Hypothalamus (tissue), 51 donors: Measurements from ENCODE around the gene MAD2L2.

ENCODE experiments used
- DNase-seq, 51 donors: peaks; one replicate each; lab custom pipeline; 2025; lab: John Stamatoyannopoulos, UW

The MAD2L2 gene

GRCh38 chr1:11706292-11706691, 25.3 kb upstream of the MAD2L2 start:
- DNase-seq, result no peak

- no peak for DNase-seq
Measured at GRCh38 chr1:11705596-11705995, 24.6 kb upstream of the MAD2L2 start.

- no peak for DNase-seq
Measured at GRCh38 chr1:11704691-11705475, 23.9 kb upstream of the MAD2L2 start.

- DNase-seq, result peak in 1 of 51 donors; percentile 10
Measured at GRCh38 chr1:11704194-11704529, 23.2 kb upstream of the MAD2L2 start.

GRCh38 chr1:11703357-11704193, 22.6 kb upstream of the MAD2L2 start:
- DNase-seq, result no peak

GRCh38 chr1:11701981-11702803, 21.2 kb upstream of the MAD2L2 start:
- no peak for DNase-seq

GRCh38 chr1:11701551-11701961, 20.6 kb upstream of the MAD2L2 start:
- DNase-seq, result peak in 47 of 51 donors; percentile 22 to 89 (median 71)

- DNase-seq, result peak in 2 of 51 donors; percentile 13 to 36
Measured at GRCh38 chr1:11700601-11701467, 19.9 kb upstream of the MAD2L2 start.

- DNase-seq, result no peak
Measured at GRCh38 chr1:11697893-11698210, 16.9 kb upstream of the MAD2L2 start.

GRCh38 chr1:11697188-11697892, 16.4 kb upstream of the MAD2L2 start:
- no peak for DNase-seq

- DNase-seq, result no peak
Measured at GRCh38 chr1:11695861-11696260, 14.9 kb upstream of the MAD2L2 start.

GRCh38 chr1:11693917-11694316, 13.0 kb upstream of the MAD2L2 start:
- no peak for DNase-seq

GRCh38 chr1:11693024-11693590, 12.2 kb upstream of the MAD2L2 start:
- peak in 8 of 51 donors; percentile 5 to 67 (median 40) for DNase-seq

- DNase-seq, result no peak
Measured at GRCh38 chr1:11691928-11692711, 11.2 kb upstream of the MAD2L2 start.

GRCh38 chr1:11691302-11691914, 10.5 kb upstream of the MAD2L2 start, which contains the start of gene DRAXIN:
DRAXIN (plus strand) TSS chr1:11691710; CDS start chr1:11706259, 14,549 bp downstream.
- peak in 6 of 51 donors; percentile 8 to 30 (median 16) for DNase-seq

GRCh38 chr1:11690397-11691301, 9.7 kb upstream of the MAD2L2 start:
- peak in 1 of 51 donors; percentile 18 for DNase-seq

GRCh38 chr1:11688506-11688905, 7.6 kb upstream of the MAD2L2 start:
- DNase-seq, result no peak
